ENCODE data around the gene PPP1R12A.

GRCh38 chr12:79949098-79949497 lies 14.2 kb upstream of the PPP1R12A start:
- no peak for TF ChIP-seq CTCF (IDR thresholded peaks at IDR 0.05)
- no peak for TF ChIP-seq POLR2A (IDR thresholded peaks at IDR 0.05)
- no peak for TF ChIP-seq EP300 (IDR thresholded peaks at IDR 0.05)
- TF ChIP-seq POLR2AphosphoS5 (IDR thresholded peaks at IDR 0.05), result no peak
